IMR-90 (cell line): ENCODE results near the gene PHF21B.

Experiments
- FOS ChIP-seq: fragments of 150-350 bp; IDR thresholded peaks from 2 replicates; pipeline ENCODE4 v1.6.1; 2016; ENCODE audit warnings: low read depth, low read length
- MAFK ChIP-seq: IDR thresholded peaks from 2 replicates; pipeline ENCODE4 v1.6.1; 2012; ENCODE audit warnings: low read depth, low read length, improper control_type of control experiment
- POLR2A ChIP-seq: IDR thresholded peaks from 2 replicates; pipeline ENCODE4 v1.6.1; 2012; ENCODE audit warnings: mild to moderate bottlenecking, low read depth, low read length
- SMC3 ChIP-seq: fragments of 150-350 bp; IDR thresholded peaks from 2 replicates; pipeline ENCODE4 v1.6.1; 2016; ENCODE audit warnings: low read depth, mild to moderate bottlenecking, antibody characterized with exemption, low read length, moderate library complexity
- TF ChIP-seq, protein P1 (sequence below): conservative IDR thresholded peaks from 2 replicates; pipeline ENCODE4 v1.5.1; 2012; ENCODE audit warnings: mild to moderate bottlenecking, low read depth, low read length, improper control_type of control experiment
- TF ChIP-seq, protein P2 (sequence below): fragments of 150-350 bp; IDR thresholded peaks from 2 replicates; pipeline ENCODE4 v1.6.1; 2017; ENCODE audit warnings: mild to moderate bottlenecking, antibody characterized with exemption, low read length, low read depth
- TF ChIP-seq, protein P3 (sequence below): fragments of 150-350 bp; IDR thresholded peaks from 2 replicates; pipeline ENCODE4 v1.6.1; 2016; ENCODE audit warnings: low read depth, mild to moderate bottlenecking, low read length, moderate library complexity, borderline replicate concordance

DNA sequence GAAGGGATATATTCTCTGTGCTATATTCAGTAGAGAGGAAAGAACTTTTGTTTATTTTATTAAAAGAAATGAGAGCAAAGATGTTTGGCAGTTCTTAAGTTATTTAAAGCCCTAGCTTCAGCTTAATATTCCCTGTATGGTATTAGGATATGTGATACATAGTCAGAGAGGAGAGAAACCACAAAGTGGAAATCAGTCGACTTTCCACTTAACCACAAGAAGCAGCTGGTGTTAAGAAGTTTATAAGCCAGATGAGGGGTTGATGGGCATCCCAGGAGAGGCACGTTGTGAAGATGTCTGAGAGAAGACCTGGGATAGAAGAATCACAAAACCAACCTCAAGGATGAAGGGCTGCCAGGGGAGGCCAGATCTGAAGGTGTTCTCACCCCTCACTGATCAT, 23.3 kb upstream of the PHF21B start:
- TF ChIP-seq, protein P1, sequence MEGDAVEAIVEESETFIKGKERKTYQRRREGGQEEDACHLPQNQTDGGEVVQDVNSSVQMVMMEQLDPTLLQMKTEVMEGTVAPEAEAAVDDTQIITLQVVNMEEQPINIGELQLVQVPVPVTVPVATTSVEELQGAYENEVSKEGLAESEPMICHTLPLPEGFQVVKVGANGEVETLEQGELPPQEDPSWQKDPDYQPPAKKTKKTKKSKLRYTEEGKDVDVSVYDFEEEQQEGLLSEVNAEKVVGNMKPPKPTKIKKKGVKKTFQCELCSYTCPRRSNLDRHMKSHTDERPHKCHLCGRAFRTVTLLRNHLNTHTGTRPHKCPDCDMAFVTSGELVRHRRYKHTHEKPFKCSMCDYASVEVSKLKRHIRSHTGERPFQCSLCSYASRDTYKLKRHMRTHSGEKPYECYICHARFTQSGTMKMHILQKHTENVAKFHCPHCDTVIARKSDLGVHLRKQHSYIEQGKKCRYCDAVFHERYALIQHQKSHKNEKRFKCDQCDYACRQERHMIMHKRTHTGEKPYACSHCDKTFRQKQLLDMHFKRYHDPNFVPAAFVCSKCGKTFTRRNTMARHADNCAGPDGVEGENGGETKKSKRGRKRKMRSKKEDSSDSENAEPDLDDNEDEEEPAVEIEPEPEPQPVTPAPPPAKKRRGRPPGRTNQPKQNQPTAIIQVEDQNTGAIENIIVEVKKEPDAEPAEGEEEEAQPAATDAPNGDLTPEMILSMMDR = no peak
- TF ChIP-seq FOS (no peak), POLR2A (no peak), SMC3 (no peak), MAFK (no peak)
- TF ChIP-seq, protein P2, sequence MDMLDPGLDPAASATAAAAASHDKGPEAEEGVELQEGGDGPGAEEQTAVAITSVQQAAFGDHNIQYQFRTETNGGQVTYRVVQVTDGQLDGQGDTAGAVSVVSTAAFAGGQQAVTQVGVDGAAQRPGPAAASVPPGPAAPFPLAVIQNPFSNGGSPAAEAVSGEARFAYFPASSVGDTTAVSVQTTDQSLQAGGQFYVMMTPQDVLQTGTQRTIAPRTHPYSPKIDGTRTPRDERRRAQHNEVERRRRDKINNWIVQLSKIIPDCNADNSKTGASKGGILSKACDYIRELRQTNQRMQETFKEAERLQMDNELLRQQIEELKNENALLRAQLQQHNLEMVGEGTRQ = no peak
- TF ChIP-seq, protein P3, sequence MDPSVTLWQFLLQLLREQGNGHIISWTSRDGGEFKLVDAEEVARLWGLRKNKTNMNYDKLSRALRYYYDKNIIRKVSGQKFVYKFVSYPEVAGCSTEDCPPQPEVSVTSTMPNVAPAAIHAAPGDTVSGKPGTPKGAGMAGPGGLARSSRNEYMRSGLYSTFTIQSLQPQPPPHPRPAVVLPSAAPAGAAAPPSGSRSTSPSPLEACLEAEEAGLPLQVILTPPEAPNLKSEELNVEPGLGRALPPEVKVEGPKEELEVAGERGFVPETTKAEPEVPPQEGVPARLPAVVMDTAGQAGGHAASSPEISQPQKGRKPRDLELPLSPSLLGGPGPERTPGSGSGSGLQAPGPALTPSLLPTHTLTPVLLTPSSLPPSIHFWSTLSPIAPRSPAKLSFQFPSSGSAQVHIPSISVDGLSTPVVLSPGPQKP = no peak
